Psoas muscle (tissue), 8 donors: ENCODE results near the gene CAMK2N2. TPM values are rescaled to one million over a fixed set of nuclear protein-coding genes. Genes with fewer than 3 reads are reported as not detected.

ENCODE experiments used
- ATAC-seq, 4 donors: fragments of 200-7000 bp; cut with Tn5 transposase; one replicate each; pipeline ENCODE4 v1.9.1; 2020; ENCODE audit warnings: moderate library complexity in 3 of 4, mild to moderate bottlenecking in 2 of 4
- DNase-seq, 2 donors: peaks; one replicate each; pipeline ENCODE4 v3.0.0-alpha.2; 2020
- H3K27ac ChIP-seq: fragments of 200-600 bp; one replicate; pipeline ENCODE4 v1.8.0; 2022
- H3K27me3 ChIP-seq, 3 donors: fragments of 200-600 bp in 1 of 3; one replicate each; pipeline versions ENCODE4 v1.6.1 to v1.8.0; 2013 to 2022; ENCODE audit warnings: low read length in 2 of 3, mild to moderate bottlenecking in 2 of 3, moderate library complexity in 1 of 3; ENCODE audit not compliant: insufficient read depth in 3 of 3
- H3K36me3 ChIP-seq, 2 donors: fragments of 200-600 bp in 1 of 2; one replicate each; pipeline versions ENCODE4 v1.6.1 to v1.8.0; 2013 to 2022; ENCODE audit warnings: low read depth in 1 of 2, mild to moderate bottlenecking in 1 of 2, moderate library complexity in 1 of 2; ENCODE audit not compliant: insufficient read depth in 1 of 2
- H3K4me1 ChIP-seq: fragments of 200-600 bp; one replicate; pipeline ENCODE4 v1.8.0; 2022
- H3K4me3 ChIP-seq: fragments of 200-600 bp; one replicate; pipeline ENCODE4 v1.8.0; 2022; ENCODE audit warnings: mild to moderate bottlenecking
- H3K9me3 ChIP-seq: fragments of 200-600 bp; one replicate; pipeline ENCODE4 v1.8.0; 2022
- CTCF ChIP-seq: fragments of 200-600 bp; IDR thresholded peaks from one replicate; pipeline ENCODE4 v1.8.0; 2022; ENCODE audit warnings: antibody characterized with exemption
- WGBS, 3 donors: extraction: QIAGEN DNeasy Blood & Tissue Kit; methylation state at CpG; one replicate each; pipeline versions ENCODE4 v1.1.6 to v1.1.7; 2013; 5-methylcytosine and 5-hydroxymethylcytosine counted together
- intact Hi-C, 2 donors: fragments of 100-400 bp; cut with DNase I; formaldehyde crosslinking; loops; one replicate each; pipeline versions ENCODE4 v1.11.0 to v1.14.2; 2022
- polyA plus RNA-seq, 3 donors: library from polyadenylated mRNA; stranded (reverse); fragments of 200-250 nt; gene quantifications; one replicate each; pipeline ENCODE4 v1.2.3, GENCODE V29; 2013
- total RNA-seq, 4 donors: library from RNA; stranded (reverse); fragmentation: NEBNext Ultra II Directional in 2 of 4; extraction: Animal tissue kit (Norgen Biotek cat#: 25700) in 2 of 4; gene quantifications; one replicate each; pipeline versions ENCODE4 v1.2.1 to v1.2.4, GENCODE V29; 2021 to 2023
- donor health status: healthy with polysubstance abuse.
- donor health status: DM: no; HTN: no; CAD: no; lungs with moderate emphysema.
- donor health status: Bipolar disorder and iron deficiency.
- donor health status: healthy.
- donor health status: DM: yes; HTN: yes; CAD: no.
- donor health status: DM: no; HTN: no; CAD: no.
- donor health status: DM: no; HTN: no; CAD: no.
- donor health status: DM: yes; HTN: yes; CAD: no.

Gene CAMK2N2
- total and polyA plus RNA-seq, 7 donors, result 0.01 to 0.52 TPM; not detected in 5

- peaks cover 0 to 22% (median 11%) of the 10 kb centered on the region in 3 donors for H3K27me3 ChIP-seq
- WGBS, 3 donors, result 45 to 53% (median 52%) methylated on average over 14 of the region's 14 CpGs
- no peaks in the 10 kb centered on the region for H3K36me3 ChIP-seq
- no peak for DNase-seq
- TF ChIP-seq CTCF, result no peak
- H3K27ac ChIP-seq, result no peak overlapping the region
- intact Hi-C loops, result no loop called here
- no peak for ATAC-seq
- H3K9me3 ChIP-seq, result no peaks in the 10 kb centered on the region
- H3K4me1 ChIP-seq, result no peaks in the 10 kb centered on the region
- no peak overlapping the region for H3K4me3 ChIP-seq
Observed at GRCh38 chr3:184236033-184236410, 25.3 kb downstream of the CAMK2N2 start.

- intact Hi-C loops, result no loop called here
- H3K36me3 ChIP-seq, result no peaks in the 10 kb centered on the region
- ATAC-seq, result no peak
- H3K27me3 ChIP-seq, result peaks cover 0 to 27% (median 16%) of the 10 kb centered on the region in 3 donors
- H3K9me3 ChIP-seq, result no peaks in the 10 kb centered on the region
- DNase-seq, result no peak
- no peaks in the 10 kb centered on the region for H3K4me1 ChIP-seq
- no peak for TF ChIP-seq CTCF
- no peak overlapping the region for H3K27ac ChIP-seq
- WGBS, 3 donors, result 65 to 77% (median 68%) methylated on average over 4 of the region's 4 CpGs
- H3K4me3 ChIP-seq, result no peak overlapping the region
Observed at GRCh38 chr3:184235381-184236032, 25.8 kb downstream of the CAMK2N2 start.

- WGBS, 3 donors, result 72 to 81% (median 80%) methylated on average over 19 of the region's 19 CpGs
- DNase-seq (no peak), ATAC-seq (no peak)
- Histone ChIP-seq H3K27ac (no peak overlapping the region), H3K4me1 (no peaks in the 10 kb centered on the region), H3K4me3 (no peak overlapping the region), H3K27me3 (peaks cover 0 to 34% (median 18%) of the 10 kb centered on the region in 3 donors), H3K9me3 (no peaks in the 10 kb centered on the region), H3K36me3 (no peaks in the 10 kb centered on the region)
- intact Hi-C loops, result no loop called here
- TF ChIP-seq CTCF, result no peak
Observed at GRCh38 chr3:184234671-184235380, 26.5 kb downstream of the CAMK2N2 start.

- Histone ChIP-seq H3K27me3 (peaks cover 0 to 40% (median 18%) of the 10 kb centered on the region in 3 donors), H3K36me3 (no peaks in the 10 kb centered on the region), H3K27ac (no peak overlapping the region), H3K4me1 (no peaks in the 10 kb centered on the region), H3K4me3 (no peak overlapping the region), H3K9me3 (no peaks in the 10 kb centered on the region)
- DNase-seq, result peak; percentile 69 to 79
- 11 to 23% (median 12%) methylated on average over 4 of the region's 4 CpGs for WGBS, 3 donors
- intact Hi-C loops, result no loop called here
- peak; percentile 37 to 72 (median 66) for ATAC-seq
- no peak for TF ChIP-seq CTCF
Observed at GRCh38 chr3:184234224-184234623, 27.1 kb downstream of the CAMK2N2 start.
